ENCODE data around the gene TSPAN11.

Gene TSPAN11

GRCh38 chr12:30913323-30913722, 13.2 kb upstream of the TSPAN11 start:
- DNase-seq, result no peak

GRCh38 chr12:30914986-30915591, 11.5 kb upstream of the TSPAN11 start:
- DNase-seq, result no peak

GRCh38 chr12:30923057-30923456, 3.5 kb upstream of the TSPAN11 start:
- no peak for DNase-seq

GRCh38 chr12:30925607-30926242, 823 bp upstream of the TSPAN11 start:
- DNase-seq, result no peak

GRCh38 chr12:30927222-30927611, 669 bp downstream of the TSPAN11 start:
- no peak for DNase-seq

GRCh38 chr12:30928356-30929244, 2.1 kb downstream of the TSPAN11 start:
- no peak for DNase-seq

- DNase-seq, result no peak
Measured at GRCh38 chr12:30930238-30930637, 3.7 kb downstream of the TSPAN11 start.

GRCh38 chr12:30930641-30931040, 4.1 kb downstream of the TSPAN11 start:
- no peak for DNase-seq

GRCh38 chr12:30932881-30933280, 6.3 kb downstream of the TSPAN11 start:
- DNase-seq, result no peak

- no peak for DNase-seq
Measured at GRCh38 chr12:30934811-30935210, 8.3 kb downstream of the TSPAN11 start.

- no peak for DNase-seq
Measured at GRCh38 chr12:30936036-30936435, 9.5 kb downstream of the TSPAN11 start.

GRCh38 chr12:30939234-30939633, 12.7 kb downstream of the TSPAN11 start:
- no peak for DNase-seq

GRCh38 chr12:30942486-30942885, 15.9 kb downstream of the TSPAN11 start:
- no peak for DNase-seq

GRCh38 chr12:30942936-30943335, 16.4 kb downstream of the TSPAN11 start:
- no peak for DNase-seq

- DNase-seq, result no peak
Measured at GRCh38 chr12:30945443-30946164, 19.1 kb downstream of the TSPAN11 start.

GRCh38 chr12:30952015-30952414, 25.5 kb downstream of the TSPAN11 start:
- DNase-seq, result no peak

GRCh38 chr12:30953257-30953656, 26.7 kb downstream of the TSPAN11 start:
- no peak for DNase-seq

GRCh38 chr12:30953951-30954751, 27.6 kb downstream of the TSPAN11 start:
- DNase-seq, result no peak

GRCh38 chr12:30955214-30955613, 28.7 kb downstream of the TSPAN11 start:
- no peak for DNase-seq

- no peak for DNase-seq
Measured at GRCh38 chr12:30959110-30959710, 32.7 kb downstream of the TSPAN11 start.

GRCh38 chr12:30959778-30960177, 33.2 kb downstream of the TSPAN11 start:
- DNase-seq, result no peak

- no peak for DNase-seq
Measured at GRCh38 chr12:30961030-30961429, 34.5 kb downstream of the TSPAN11 start.
